GM13976 (cell line): ENCODE measurements around the gene MED13L.

ENCODE experiments used
- DNase-seq: peaks from one replicate; pipeline ENCODE4 v3.0.0; 2012; ENCODE audit warnings: low spot score
- in situ Hi-C: fragments of 300-500 bp; cut with MboI; formaldehyde crosslinking; loops from one replicate; pipeline ENCODE4 v1.12.0; 2022; ENCODE audit warnings: low sequenced_read_pairs, mixed read lengths, inconsistent platforms; ENCODE audit not compliant: unreplicated experiment
- TF ChIP-seq, protein P1 (sequence below): IDR thresholded peaks from 2 replicates; pipeline ENCODE4 v1.5.1; 2012; ENCODE audit warnings: borderline replicate concordance, mild to moderate bottlenecking; ENCODE audit not compliant: insufficient read depth; ENCODE audit errors: extremely low read depth, missing control alignments, control extremely low read depth

MED13L gene

DNA sequence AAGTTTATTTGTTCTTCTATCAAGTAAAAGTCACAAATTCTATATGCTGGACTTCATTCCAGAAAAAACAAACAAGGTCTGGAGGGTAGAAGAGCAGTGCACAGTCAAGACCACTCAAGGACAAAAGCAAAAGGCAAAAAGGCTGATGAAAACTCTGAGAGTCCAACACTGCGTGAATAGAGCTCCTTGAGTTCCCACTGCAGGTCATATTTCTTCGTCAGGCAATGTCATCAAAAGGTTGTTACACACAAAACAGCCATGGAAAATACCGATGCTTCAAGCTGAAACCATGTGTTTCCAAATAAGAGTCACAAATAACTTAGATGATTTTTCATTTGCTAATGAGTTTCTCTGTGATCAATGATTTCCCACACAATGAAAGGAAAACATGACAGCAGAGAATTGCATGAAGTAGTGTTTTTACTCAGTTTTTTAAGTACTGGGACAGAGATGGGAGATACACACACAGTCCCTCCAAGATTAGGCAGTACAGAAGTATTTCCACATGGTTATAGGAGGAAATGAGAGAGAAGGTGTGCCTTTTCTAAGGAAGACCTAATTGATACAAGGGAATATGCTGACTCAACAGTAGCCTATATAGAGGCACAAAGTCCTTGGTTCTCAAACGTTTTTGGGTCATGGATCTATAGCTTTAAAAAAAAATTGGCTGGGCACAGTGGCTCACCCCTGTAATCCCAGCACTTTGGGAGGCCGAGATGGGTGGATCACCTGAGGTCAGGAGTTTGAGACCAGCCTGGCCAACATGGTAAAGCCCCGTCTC, 177.7 kb downstream of the MED13L start:
- TF ChIP-seq, protein P1, sequence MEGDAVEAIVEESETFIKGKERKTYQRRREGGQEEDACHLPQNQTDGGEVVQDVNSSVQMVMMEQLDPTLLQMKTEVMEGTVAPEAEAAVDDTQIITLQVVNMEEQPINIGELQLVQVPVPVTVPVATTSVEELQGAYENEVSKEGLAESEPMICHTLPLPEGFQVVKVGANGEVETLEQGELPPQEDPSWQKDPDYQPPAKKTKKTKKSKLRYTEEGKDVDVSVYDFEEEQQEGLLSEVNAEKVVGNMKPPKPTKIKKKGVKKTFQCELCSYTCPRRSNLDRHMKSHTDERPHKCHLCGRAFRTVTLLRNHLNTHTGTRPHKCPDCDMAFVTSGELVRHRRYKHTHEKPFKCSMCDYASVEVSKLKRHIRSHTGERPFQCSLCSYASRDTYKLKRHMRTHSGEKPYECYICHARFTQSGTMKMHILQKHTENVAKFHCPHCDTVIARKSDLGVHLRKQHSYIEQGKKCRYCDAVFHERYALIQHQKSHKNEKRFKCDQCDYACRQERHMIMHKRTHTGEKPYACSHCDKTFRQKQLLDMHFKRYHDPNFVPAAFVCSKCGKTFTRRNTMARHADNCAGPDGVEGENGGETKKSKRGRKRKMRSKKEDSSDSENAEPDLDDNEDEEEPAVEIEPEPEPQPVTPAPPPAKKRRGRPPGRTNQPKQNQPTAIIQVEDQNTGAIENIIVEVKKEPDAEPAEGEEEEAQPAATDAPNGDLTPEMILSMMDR, result no peak
- in situ Hi-C loops, result no loop called here
- no peak for DNase-seq

DNA sequence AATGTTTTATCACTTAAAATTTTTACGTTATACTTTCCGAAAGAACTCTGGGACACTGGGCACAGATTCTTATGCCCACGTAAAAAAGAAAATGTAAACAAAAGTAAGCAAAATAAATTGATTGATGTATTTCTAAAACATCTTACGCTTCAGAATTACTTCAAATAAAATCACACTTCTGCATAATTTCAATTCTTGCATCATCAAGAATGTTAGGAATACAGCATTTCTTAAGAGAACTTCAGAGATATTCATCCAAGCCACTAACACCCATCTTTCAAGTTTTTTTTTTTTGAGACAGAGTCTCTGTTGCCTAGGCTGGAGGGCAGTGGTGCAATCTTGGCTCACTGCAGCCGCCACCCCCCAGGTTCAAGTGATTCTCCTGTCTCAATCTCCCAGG, 180.6 kb downstream of the MED13L start:
- TF ChIP-seq, protein P1, result no peak
- in situ Hi-C loops, result no loop called here
- DNase-seq, result no peak

DNA sequence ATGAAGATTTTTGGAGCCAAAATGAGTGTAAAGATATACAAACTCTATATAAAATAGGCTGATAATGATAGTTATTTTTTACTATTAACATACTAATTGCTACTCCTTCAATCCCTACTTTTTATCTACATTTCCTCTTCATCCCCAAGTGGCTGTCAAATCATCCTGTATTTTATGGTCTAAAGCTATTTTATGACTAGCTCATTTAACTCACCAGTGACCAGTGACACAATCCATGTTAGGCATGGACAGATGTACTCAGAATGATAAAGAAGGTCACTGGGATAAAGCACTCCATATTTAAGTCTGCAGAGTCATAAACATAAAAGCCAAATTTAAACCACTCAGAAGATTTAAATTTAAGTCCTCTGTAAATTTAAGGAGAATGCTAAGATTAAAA, 183.0 kb downstream of the MED13L start:
- no peak for DNase-seq
- TF ChIP-seq, protein P1, result no peak
- in situ Hi-C loops, result no loop called here

DNA sequence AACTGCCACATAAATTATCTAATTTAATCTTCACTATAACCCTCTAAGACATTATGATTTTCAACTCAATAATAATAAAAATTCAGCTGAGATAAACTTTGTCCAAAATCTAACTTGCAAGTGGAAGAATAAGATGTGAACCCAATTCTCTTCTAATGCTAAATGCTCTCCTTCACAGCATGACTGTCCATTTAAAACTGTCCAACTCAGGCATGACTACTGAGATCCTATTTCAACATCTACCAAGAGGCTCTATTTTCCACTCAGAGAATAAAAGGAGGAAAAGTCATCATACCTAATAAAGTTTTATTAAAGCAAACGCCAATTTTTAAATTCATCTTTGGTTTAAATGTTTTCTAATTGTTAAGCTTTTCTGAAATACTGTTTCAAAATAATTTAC, 183.6 kb downstream of the MED13L start:
- TF ChIP-seq, protein P1, result no peak
- in situ Hi-C loops, result no loop called here
- DNase-seq, result no peak

DNA sequence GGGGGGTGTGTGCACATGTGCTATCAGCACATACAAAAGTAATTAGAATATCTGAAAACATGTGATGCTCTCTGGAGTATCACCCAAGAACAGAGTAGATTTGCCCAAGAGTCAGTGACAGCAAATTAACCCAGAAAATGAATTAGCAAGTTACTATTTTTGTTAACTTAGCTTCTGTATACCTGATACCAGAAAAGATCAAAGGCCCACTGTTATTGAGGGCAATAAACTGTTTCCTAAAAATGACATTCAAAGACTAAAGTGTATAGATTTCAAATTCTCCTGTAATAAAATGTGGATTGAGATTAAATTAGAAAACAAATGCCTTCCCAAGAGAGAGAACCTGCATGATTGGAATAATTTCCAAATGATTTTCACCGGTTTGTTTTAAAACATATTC, 184.7 kb downstream of the MED13L start:
- in situ Hi-C loops, result no loop called here
- TF ChIP-seq, protein P1, result no peak
- no peak for DNase-seq

DNA sequence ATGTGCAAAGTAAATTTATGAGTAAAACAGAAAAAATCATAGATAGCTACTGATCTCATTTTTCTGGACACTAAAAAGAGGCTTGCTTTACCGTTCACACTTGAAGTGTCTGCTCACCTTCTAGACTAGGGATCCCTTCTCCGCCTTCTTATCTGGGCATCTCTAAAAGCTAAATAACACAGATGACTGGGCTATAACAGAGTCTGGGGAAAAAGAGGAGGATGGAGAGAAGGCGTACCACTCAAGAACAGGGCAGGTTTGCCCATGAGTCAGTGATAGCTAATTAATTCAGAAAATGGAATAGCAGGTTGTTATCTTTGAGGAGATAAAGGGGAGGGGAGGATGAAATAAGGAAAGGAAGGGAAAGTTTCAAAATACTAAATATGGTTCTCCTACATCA, 185.3 kb downstream of the MED13L start:
- TF ChIP-seq, protein P1, result no peak
- no peak for DNase-seq
- in situ Hi-C loops, result no loop called here
